ENCODE measurements around the gene AJUBA.
"Not testable (repeated sequence)": the region's sequence is repeated elsewhere in the genome, so short reads cannot be mapped to it uniquely, and the experiment has no call there.

Gene AJUBA

DNA sequence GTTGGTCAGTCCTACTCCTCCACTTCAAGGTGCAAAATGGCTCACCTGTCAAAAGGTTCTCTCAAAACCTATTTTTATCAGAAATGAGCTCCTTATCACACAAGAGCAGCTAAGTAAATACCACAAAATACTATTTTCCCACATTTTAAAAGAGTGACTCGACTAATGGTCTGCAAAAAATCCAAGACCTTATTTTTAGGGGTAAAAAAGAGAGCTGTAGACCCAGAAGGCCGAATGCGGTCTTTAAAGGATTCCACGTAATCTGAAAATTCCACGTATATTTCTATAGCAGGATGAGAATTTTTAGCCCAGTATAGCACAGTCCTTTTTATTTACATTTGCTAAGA lies 23.8 kb upstream of the AJUBA start:
- DNase-seq (ENCODE audit: low spot score), result no peak

DNA sequence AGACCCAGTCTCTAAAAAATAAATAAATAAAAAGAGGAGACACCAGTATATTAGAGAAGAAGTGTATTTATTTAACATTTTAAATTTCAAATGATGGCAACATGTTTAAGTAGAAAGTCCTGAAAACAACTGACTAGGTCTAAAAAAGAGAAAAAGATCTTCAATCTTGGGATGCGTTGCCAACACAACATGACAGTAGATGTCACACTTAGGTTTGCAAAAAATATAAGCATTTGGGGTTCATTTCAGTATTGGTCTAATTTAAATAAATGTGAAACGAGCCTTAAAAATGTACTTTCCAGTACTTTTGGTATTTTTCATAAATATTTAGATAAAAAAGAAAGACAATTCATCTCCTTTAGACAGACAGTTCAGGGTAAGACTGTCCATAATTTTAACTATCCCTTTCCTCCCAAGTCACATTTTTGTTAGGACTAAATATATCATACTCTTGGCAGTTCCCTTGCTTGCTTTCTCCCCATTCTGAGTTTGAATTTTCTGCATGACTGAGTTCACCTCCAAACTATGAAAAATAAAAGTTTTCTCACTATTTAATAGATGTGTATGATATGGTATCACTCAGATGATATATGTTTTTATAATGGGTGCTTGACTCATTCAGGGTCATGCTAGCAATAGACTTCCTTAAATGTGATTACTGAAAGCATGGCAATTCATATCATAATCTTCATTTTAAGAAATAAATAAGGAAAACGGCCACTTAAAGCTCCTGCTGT lies 23.3 kb upstream of the AJUBA start:
- no peak for DNase-seq (ENCODE audit: low spot score)

DNA sequence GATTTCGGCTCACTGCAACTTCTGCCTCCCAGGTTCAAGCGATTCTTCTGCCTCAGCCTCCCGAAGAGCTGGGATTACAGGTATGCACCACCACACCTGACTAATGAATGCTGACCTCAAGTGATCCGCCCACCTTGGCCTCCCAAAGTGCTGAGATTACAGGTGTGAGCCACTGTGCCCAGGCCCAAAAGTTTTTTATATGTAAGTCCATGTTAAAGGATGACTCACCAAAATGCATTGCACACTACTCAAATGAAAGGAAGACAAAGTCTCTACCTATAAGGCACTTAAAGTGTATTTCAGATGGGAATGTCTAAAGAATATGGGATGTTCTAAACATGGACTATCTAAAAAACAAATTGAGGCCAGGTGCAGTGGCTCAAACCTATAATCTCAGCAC lies 21.9 kb upstream of the AJUBA start:
- not testable (repeated sequence) for DNase-seq (ENCODE audit: low spot score)

DNA sequence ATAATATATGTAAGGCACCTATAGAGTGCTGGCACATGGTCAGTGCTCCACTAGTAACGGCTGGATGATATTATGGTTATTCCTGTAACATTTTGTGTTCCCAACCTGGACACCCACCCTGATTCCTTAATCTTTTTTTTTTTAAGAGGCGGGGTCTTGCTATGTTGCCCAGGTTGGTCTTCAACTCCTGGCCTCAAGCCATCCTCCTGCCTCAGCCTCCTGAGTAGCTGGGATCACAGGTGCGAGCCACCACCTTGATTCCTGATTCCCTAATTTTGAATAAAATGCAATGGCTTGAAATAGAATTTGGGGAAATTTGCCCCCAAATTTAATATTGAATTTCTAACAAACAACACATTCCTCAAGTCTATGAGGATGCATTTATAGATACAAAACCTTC lies 20.2 kb upstream of the AJUBA start:
- no peak for DNase-seq (ENCODE audit: low spot score)

DNA sequence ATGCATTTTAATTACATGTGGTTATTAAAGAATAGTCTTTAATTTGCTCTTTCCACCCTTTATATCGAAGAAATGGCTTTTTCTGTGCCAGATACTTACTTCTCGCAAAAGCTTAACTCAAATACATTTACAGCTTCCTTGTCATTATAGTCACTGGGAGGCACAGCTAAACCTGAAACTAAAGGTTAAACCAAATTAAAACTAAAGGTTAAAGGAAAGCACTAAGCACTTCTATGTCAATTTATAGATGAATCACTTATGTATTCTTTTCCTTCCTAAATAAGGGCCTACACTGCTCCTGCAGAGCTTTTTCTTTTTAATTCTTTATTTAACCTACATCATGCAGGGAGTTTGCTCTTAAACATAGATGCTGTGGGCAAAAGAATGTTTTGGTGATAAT lies 18.5 kb upstream of the AJUBA start:
- no peak for DNase-seq (ENCODE audit: low spot score)

DNA sequence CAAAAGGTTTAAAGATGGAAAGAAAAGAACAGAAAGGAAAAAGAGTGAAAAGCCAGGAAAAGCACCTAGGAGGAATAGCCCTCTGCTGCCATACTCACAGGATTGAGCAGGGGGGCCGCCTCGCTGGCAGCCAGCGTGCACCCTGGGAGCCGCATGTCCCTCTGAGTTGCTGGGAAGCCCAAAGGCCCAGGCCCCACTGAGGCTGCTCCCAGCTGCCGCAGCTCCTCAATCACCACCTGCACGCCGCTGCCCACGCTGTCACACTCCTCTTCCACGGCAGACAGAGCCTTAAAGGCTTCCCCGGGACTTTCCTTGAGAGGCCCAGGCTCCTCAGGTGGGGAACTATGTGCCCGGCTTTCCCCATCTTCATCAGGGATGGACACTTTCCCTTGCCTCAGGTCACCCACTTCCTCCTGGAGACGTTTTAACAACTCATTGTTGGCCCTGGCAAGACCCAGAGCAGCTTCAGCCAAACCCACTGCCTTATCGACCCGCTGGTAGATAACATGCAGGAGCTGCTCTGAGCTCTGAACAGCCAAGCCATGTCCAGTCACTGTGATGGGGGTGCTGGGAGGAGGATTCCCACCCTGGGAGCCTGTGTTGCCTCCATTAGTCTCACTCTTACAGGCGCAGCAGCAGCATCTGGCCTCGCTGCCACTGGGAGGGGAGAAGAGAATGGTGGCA lies 16.1 kb upstream of the AJUBA start:
- DNase-seq (ENCODE audit: low spot score), result no peak

DNA sequence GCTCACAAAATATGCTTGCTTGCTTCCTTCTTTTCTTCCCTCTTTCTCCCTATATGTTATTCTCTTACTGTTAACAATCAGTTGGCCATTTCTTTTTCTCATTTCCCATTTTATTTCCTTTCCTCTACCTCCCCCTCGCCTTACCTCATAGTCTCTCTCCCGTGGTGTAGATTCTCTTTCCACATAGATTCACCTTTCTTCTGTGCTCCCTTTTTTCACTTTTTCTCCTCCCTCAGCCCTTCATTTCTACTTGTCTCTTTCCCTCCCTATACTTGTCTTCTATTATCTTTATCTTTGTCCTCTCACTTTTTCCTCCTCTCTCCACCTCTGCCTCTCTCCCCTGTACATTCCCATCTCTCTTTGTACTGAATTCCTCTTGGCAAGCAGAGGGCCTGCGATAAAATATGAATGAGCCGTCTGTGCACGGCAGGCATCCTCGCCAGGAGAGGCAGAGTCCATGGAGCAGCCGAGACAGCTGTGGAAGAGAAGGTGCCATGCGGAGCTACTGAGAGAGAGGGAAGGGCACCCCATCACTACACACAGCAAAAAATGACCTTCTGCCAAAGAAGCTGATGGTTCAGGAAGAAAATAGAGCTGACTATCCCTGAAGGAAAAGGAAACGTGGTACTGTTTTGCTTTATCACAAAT lies 15.4 kb upstream of the AJUBA start:
- no peak for DNase-seq (ENCODE audit: low spot score)

DNA sequence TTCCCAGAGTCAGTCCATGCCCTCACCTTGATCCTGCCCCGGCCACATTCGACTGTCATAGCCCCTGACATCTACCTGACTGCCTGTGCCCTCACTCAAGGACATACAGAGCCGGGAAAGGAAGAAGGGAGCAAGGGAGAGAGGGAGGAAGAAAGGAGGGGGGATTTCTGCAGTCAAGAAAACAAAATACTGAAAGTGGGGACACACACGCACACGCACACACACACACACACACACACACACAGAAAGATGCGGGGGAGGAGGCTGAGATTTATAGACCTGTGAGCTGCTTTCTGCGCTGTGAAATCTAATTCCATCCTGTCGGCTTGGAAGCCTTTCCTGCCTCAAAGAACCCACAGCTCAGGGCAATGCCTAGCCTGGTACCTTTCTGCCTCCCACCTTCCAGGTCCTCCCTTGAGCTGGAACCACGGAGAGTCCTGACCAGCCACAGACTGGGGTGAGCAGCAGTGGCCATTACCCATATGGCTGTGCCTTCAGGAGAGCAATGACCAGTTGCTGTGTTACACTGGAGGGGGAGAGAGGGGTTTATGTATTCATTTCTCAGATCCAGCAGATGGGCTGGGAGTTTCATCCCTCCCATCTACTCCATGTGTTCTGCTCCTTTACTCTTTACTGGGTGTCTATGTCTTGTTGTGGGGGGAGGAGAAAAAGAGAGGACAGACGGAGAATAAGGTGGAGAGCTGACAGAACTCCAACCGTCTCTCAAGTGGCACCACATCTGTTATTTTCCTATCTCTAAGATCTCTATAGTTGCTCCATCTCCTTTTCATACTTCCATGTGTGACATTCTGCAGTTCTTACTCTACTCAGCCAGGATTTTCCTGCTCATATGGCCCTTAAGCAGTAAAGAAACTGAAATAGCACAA lies 14.7 kb upstream of the AJUBA start:
- DNase-seq (ENCODE audit: low spot score), result no peak

DNA sequence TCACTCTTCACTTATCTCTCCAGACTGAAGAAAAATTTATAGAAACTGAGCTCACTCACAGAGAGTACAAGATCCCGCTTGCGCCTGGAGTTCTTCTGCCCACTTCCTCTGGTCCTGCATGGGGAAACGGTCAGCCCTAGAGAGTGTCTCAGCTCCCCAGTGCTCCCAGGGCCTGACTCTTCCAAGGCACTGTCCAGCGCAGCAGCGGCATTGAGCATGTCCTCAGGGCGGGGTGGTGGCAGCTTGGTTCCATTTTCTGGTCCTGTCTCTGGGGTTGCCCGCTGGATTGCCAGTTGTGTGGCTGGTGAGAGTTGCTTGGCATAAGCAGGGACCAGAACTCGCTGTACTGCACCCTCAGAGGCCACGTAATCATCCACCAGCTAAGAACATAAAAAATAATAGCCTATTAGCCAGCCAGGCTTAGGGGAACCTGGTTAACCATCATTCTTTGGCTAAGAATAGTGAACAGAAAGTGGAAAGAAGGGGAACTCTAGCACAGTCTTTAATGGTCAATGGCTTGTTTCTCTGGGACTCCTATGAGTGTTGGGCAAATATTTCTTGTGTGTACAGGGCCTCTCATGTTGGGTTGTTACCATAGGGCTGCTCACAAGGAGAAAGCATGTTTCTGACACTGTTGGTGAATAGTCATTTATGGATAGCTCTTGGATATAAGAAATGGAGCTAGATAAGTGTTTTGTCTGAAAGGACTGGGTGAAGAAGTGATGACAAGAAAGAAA lies 13.7 kb upstream of the AJUBA start:
- no peak for DNase-seq (ENCODE audit: low spot score)

DNA sequence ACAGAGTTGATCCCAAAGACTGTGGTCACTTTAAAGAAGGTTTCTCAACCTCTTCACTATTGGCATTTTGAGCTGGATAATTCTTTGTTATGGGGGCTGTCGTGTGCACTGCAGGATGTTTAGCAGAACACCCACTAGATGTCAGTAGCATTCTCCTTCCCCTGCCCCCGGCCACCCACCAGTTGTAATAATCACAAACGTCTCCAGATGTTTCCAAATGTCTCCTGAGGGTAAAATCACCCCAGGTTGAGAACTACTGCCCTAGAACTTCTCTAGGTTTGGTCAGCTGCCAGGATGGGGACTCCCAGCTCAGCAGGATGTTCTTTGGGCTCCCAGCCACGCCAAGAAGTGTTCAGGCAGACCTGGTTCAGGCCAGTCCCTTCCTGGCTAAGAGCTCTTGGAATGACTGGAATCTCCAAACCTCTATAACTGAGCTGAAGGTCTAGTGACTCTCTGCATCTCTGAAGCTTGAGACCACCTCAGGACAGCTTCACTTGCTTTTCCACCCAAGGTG lies 12.5 kb upstream of the AJUBA start:
- peak; percentile 68 for DNase-seq (ENCODE audit: low spot score)

DNA sequence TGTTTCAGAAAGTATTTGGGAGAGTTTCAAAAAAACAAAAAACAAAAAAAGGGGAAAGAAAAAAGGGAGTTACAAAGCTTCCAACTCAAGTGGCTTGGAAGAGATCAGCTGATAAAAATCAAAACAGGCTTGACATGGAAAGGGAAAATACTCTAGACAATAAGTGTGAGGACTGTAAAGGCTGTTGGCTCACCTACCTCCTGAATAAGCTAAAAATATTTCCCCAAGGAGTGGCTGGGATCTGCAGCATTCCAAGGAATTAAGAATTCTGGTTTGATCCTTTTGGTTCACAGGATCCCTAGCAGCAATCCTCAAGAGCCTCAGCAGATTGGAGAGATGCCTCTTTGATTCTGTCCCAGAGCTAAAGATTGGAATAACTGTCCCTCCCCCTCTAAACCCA lies 11.2 kb upstream of the AJUBA start:
- no peak for DNase-seq (ENCODE audit: low spot score)

DNA sequence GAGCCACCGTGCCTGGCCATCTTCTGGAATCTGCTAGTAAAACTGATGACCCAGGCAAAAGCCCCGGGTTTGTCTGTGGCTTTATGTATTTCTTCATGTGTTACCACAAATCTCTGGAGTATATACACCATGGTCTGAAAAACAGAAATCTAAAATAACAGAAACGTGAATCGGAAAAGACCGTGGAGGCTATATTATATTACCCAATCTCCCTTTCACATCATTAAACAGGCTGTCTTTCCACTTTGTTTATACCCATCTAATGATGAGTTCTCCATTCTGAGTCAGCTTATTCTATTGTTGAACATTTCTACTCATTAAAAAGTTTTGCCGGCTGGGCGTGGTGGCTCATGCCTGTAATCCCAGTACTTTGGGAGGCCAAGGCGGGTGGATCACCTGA lies 9.5 kb upstream of the AJUBA start:
- DNase-seq (ENCODE audit: low spot score), result no peak

DNA sequence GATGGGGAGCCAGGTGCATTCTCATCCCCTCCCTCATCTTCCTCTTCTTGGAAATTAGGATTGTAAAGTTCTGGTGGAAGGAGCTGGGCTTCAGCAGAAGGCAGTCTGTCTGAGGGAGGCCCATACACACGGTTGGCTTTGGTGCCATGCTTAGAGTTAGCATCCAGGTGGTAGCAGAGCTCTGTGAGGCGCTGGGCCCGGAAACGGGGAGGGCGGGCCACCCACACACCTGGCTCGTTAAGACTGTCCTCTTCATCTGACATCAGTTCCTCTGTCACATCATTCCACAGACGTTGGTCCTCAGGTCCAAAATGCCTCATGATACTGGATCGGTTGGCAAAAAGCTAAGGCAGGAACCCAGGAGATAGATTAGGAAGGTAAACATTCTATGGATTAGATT lies 4.9 kb upstream of the AJUBA start:
- no peak for DNase-seq (ENCODE audit: low spot score)

DNA sequence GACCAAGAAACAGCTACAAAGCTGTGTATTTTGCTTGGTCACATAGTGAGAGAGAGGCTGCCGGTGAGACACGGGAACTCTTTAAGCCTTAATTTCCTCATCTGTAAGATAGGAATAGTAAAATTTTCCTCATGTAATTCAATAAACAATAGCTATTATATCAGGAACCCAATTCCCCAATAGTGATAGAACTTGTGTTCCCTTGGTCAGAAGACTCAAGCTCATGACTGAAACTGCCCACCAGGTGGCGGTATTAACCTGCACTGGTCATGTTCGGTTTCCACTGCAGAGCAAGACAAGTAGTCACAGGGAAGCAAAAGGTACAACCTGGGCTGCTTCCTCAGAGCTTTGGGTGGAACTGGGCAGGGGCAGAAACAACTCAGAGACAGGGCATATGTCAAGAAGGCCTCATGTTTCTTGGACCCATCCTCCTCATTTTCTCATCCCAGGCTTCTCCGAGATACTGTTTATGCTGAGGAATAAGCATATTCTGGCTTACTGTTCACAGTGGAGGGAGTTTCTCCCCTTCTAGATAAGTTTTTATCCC lies 4.2 kb upstream of the AJUBA start:
- DNase-seq (ENCODE audit: low spot score), result peak; percentile 90

DNA sequence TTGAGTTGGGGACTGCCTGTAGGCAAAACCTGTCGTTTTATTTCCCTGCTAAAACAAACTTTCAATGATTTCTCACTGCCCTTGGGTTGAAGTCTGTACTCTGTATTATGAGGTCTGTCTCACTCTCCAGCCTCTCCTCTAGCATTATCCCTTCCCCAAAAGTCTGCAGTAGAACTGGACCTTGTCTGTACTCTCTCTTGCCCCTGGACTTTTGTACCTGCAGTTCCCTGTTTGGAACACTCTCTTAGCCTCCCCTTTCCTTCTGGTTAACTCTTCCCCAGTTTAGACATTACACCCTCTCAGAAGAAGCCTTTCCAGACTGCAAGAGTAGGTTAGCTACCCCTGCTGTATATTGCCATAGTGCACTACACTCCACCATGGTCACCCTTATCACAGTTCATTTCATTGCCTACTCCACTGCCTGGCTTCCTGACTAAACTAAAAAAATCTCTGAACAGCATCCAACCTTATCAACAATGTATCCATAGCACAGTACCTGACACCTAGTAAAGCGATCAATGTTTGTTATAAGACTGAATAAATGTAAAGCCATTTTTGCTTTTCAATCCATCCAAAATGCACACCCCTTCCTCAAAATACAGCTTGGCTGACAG lies 3.6 kb upstream of the AJUBA start:
- DNase-seq (ENCODE audit: low spot score), result peak; percentile 21

DNA sequence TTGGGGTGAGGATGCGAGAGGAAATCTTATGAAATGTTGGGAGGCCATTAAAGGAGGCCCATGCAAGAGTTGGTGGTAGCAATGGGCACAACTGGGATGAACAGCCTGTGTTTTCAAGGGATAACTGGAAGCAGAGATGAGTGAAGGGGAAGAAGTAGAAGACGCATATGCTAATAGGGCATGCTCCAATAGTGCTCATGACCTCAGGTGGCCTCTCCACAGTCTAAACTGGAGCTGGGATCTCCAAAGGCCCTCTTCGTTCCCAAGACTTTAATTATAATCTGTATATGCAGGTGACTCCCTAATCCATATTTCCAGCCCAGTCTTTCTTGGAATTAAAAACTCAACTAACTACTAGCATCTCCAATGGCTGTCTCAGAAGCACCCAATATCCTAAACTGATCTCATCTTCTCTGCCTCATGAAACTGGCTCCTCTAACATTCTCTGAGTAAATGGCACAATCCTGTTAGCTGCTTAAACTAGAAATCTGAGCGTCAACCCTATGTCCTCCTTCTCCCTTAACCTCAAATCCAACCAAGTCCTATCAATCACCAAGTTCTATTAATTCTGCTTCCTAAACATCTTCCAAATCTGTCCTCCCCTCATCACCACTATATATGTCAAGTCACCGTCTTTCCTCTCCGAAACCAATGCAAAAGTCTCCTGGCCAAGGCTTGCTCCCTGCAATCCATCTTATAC lies 2.8 kb upstream of the AJUBA start:
- DNase-seq (ENCODE audit: low spot score), result no peak

DNA sequence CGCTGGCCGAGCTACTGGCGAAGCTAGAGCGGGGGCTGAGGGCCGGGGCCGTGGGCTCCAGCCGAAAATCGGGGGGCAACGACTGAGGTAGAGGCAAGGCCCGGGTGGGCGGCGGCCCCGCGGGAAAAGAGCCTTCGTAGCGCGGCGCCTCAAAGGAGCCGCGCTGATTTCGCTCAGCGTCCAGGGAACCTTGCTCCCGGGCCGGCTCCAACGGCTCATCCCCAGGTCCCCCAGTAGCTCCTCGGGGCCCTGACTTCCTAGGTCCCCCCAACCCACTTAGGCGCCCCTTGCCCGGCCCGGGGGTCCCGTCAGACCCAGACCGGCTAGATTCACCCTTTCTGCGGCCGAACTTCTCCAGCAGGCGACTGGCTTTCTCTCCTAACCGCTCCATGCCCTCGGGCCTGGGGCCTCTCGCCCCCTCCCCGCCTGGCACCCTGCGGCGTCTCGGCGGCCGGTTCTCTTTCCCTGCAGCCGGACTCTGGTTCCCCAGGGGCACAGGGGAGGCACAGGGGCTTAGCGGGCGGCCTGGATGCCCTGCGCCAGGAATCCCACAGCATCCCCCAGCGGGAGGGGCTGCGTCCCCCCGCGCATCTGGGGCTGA lies 375 bp downstream of the AJUBA start:
- DNase-seq (ENCODE audit: low spot score), result no peak

DNA sequence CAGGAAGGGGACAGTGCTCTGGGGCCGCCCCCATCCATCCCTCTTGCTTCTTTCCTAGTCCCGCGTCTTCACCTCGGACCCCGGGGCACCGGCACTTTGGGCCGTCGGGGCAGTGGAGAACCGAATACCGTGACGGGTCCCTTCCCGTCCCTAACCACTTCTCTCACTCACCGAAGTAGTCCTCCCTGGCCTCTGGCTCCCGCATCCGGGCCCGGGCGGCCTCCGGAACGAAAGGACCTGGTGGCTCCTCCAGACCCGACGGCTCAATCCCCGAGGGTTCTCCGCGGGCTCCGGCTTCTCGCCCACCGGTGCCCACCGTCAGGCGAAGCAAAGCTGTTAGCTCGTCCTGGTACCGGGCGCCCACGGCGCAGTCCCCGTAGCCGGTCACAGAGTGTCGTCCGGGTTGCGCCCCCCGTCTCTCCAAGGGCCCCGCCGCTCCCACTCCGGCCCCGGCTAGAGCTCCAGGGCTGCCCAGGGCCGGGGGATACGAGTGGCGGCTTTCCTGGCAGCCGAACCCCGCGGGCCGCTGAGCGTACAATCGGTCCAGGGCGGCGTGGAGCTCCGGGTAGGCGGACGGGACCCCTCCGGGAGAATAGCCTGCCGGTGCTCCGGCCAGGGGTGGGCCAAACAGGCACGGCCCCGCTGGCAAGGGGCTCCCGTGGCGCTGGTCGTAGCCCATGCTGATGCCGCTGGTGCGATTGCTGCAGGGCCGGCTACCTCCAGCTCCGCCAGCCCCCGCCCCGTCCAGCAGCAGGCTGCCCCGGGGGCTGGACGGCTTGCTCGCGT lies 1.1 kb downstream of the AJUBA start:
- no peak for DNase-seq (ENCODE audit: low spot score)

DNA sequence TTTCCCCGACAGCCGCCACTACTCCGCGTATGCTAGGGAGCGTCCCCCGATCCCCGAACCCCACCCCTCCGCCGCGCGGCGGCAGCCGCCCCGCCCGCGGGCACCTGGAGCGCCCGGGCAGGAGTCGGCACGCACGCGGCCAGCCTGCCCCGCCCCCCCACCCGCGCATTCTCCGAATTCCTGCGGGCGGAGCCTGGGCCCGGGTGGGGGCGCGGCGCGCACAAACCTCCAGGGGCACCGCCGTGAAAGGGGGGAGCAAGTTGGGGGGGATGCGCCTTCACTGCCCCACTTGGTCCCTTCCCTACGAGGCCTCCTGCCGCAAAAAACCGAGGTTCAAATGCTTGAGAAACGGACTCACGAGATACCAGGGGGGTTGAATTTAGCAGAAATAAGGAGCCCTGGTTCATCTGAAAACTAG lies 1.7 kb downstream of the AJUBA start:
- DNase-seq (ENCODE audit: low spot score), result no peak

Measured in NAMALWA (cell line).